Thoracic aorta (tissue), 2 donors: ENCODE results near the gene PSMB4. TPM values are rescaled to one million over a fixed set of nuclear protein-coding genes. Genes with fewer than 3 reads are reported as not detected.

Experiments used
- ATAC-seq: fragments of 150-250 bp; one replicate; pipeline ENCODE4 v1.8.0; 2017; ENCODE audit warnings: low read depth; ENCODE audit not compliant: insufficient number of reproducible peaks, low FRiP score
- DNase-seq: peaks from one replicate; pipeline ENCODE4 v3.0.0-alpha.2; 2020; ENCODE audit warnings: low spot score
- H3K27ac ChIP-seq, 2 donors: fragments of 200-600 bp; sonication (generic); 1 replicate in 1 of 2; 2 replicates in 1 of 2; pipeline ENCODE4 v1.5.1; 2016; ENCODE audit warnings: mild to moderate bottlenecking in 2 of 2, moderate library complexity in 2 of 2
- H3K27me3 ChIP-seq: fragments of 200-600 bp; sonication (generic); replicated peaks from 2 replicates; pipeline ENCODE4 v1.6.0; 2016; ENCODE audit warnings: mild to moderate bottlenecking; ENCODE audit not compliant: insufficient read depth
- H3K36me3 ChIP-seq: fragments of 200-600 bp; sonication (generic); one replicate; pipeline ENCODE4 v1.5.1; 2016
- H3K4me1 ChIP-seq, 2 donors: fragments of 200-600 bp; sonication (generic); 1 replicate in 1 of 2; 2 replicates in 1 of 2; pipeline versions ENCODE4 v1.5.1 to v1.6.0; 2016; ENCODE audit warnings: low read depth in 2 of 2, mild to moderate bottlenecking in 1 of 2; ENCODE audit not compliant: control insufficient read depth in 1 of 2
- H3K4me3 ChIP-seq: fragments of 200-600 bp; sonication (generic); 2 replicates; pipeline ENCODE4 v1.5.1; 2016; ENCODE audit warnings: mild to moderate bottlenecking
- H3K9me3 ChIP-seq: fragments of 200-600 bp; sonication (generic); 2 replicates; pipeline ENCODE4 v1.5.1; 2016
- CTCF ChIP-seq: fragments of 200-600 bp; sonication (generic); IDR thresholded peaks from one replicate; pipeline ENCODE4 v1.5.1; 2019; ENCODE audit warnings: antibody characterized with exemption
- total RNA-seq, 2 donors: library from RNA; depleted of rRNA; stranded (reverse); fragments of >200 nt; gene quantifications; one replicate each; pipeline versions ENCODE4 v1.1.0 to v1.2.3, GENCODE V29; 2016

Gene PSMB4
- total RNA-seq, 2 donors from 2014 or later = 168 to 209 TPM

- peak overlapping the region in 1 of 2 donors; percentile 37 for H3K27ac ChIP-seq
- peaks cover 4% of the 10 kb centered on the region for H3K36me3 ChIP-seq
- H3K9me3 ChIP-seq = no peaks in the 10 kb centered on the region
- H3K4me3 ChIP-seq = no peak overlapping the region
- no peak for ATAC-seq
- no peak for DNase-seq
- peaks cover 25 to 50% of the 10 kb centered on the region in 2 donors for H3K4me1 ChIP-seq
- H3K27me3 ChIP-seq = no peaks in the 10 kb centered on the region
- no peak for TF ChIP-seq CTCF
Measured at GRCh38 chr1:151444783-151445177, 45.4 kb downstream of the PSMB4 start.

GRCh38 chr1:151447696-151448095, 48.3 kb downstream of the PSMB4 start:
- Histone ChIP-seq H3K4me1 (peaks cover 21 to 29% of the 10 kb centered on the region in 2 donors), H3K9me3 (no peaks in the 10 kb centered on the region), H3K4me3 (no peak overlapping the region), H3K27me3 (no peaks in the 10 kb centered on the region), H3K36me3 (no peaks in the 10 kb centered on the region), H3K27ac (no peak overlapping the region)
- no peak for TF ChIP-seq CTCF
- ATAC-seq (no peak), DNase-seq (no peak)

Other genes with a start within 250 kb of the PSMB4 start
- gene TNFAIP8L2, start 242.9 kb upstream of the PSMB4 start, total RNA-seq = 10 to 100 TPM in 1 of 2 donors, 1 to 10 TPM in 1; 3.9 to 14.1 TPM
- gene LYSMD1, start 233.7 kb upstream of the PSMB4 start, total RNA-seq = 1 to 10 TPM; 5.6 to 8.7 TPM
- 10 to 100 TPM; 19.1 to 27.7 TPM for gene SCNM1, start 233.4 kb upstream of the PSMB4 start, total RNA-seq
- gene TMOD4, start 223.6 kb upstream of the PSMB4 start, total RNA-seq = not detected
- gene VPS72, start 209.4 kb upstream of the PSMB4 start, total RNA-seq = 10 to 100 TPM; 32.5 to 39.7 TPM
- gene PIP5K1A, start 201.0 kb upstream of the PSMB4 start, total RNA-seq = 10 to 100 TPM; 49.7 to 97.6 TPM
- gene PSMD4, start 144.8 kb upstream of the PSMB4 start, total RNA-seq = 10 to 100 TPM; 79.1 to 87.6 TPM
- 10 to 100 TPM; 22.7 to 32.2 TPM for gene ZNF687, start 117.3 kb upstream of the PSMB4 start, total RNA-seq
- 10 to 100 TPM; 60.1 to 63.1 TPM for gene PI4KB, start 72.2 kb upstream of the PSMB4 start, total RNA-seq
- gene RFX5, start 52.3 kb upstream of the PSMB4 start, total RNA-seq = 10 to 100 TPM; 49.3 to 51.7 TPM
- gene SELENBP1, start 26.9 kb upstream of the PSMB4 start, total RNA-seq = 10 to 100 TPM; 41.8 to 67.6 TPM
- gene POGZ, start 59.9 kb downstream of the PSMB4 start, total RNA-seq = 10 to 100 TPM; 64.1 to 76.9 TPM
- 1 to 10 TPM in 1 of 2 donors, not detected in 1; 2.3 TPM for gene CGN, start 111.8 kb downstream of the PSMB4 start, total RNA-seq
- gene TUFT1, start 140.7 kb downstream of the PSMB4 start, total RNA-seq = 10 to 100 TPM in 1 of 2 donors, 1 to 10 TPM in 1; 4.9 to 10.7 TPM
- 10 to 100 TPM; 25.6 to 46.7 TPM for gene SNX27, start 212.5 kb downstream of the PSMB4 start, total RNA-seq